GM23338 (cell line): ENCODE data around the gene SYT12. TPM values are rescaled to one million over a fixed set of nuclear protein-coding genes. Genes with fewer than 3 reads are reported as not detected.
A peak's percentile ranks its signal among the peaks of the same experiment; 100 is the strongest.

Source experiments
- ATAC-seq: fragments of 200-7000 bp; cut with Tn5 transposase; 3 replicates; pipeline ENCODE4 v1.9.1; 2020
- DNase-seq: peaks from one replicate; pipeline ENCODE4 v3.0.0-alpha.2; 2015; ENCODE audit warnings: low spot score
- H2AFZ ChIP-seq: fragments of 200-600 bp; sonication (generic); 2 replicates; pipeline ENCODE4 v1.8.0; 2016; ENCODE audit warnings: antibody characterized with exemption, mild to moderate bottlenecking, moderate library complexity
- H3F3A ChIP-seq: fragments of 200-600 bp; sonication (generic); replicated peaks from 2 replicates; pipeline ENCODE4 v1.8.0; 2017; ENCODE audit warnings: antibody characterized with exemption, mixed run types, low read depth
- H3K27ac ChIP-seq: fragments of 200-600 bp; sonication (generic); 2 replicates; pipeline ENCODE4 v1.6.1; 2016; ENCODE audit warnings: low read depth
- H3K27me3 ChIP-seq: fragments of 200-600 bp; sonication (generic); 2 replicates; pipeline ENCODE4 v1.8.0; 2016; ENCODE audit warnings: mild to moderate bottlenecking, mixed run types, moderate library complexity; ENCODE audit not compliant: insufficient read depth
- H3K36me3 ChIP-seq: fragments of 200-600 bp; sonication (generic); 2 replicates; pipeline ENCODE4 v1.8.0; 2016; ENCODE audit warnings: mild to moderate bottlenecking; ENCODE audit not compliant: insufficient read depth
- H3K4me1 ChIP-seq: fragments of 200-600 bp; sonication (generic); 2 replicates; pipeline ENCODE4 v1.8.0; 2016; ENCODE audit warnings: mild to moderate bottlenecking, moderate library complexity; ENCODE audit not compliant: insufficient read depth
- H3K4me2 ChIP-seq: fragments of 200-600 bp; sonication (generic); 2 replicates; pipeline ENCODE4 v1.7.1; 2017; ENCODE audit warnings: mixed run types
- H3K4me3 ChIP-seq: fragments of 200-600 bp; sonication (generic); 2 replicates; pipeline ENCODE4 v1.6.1; 2016; ENCODE audit warnings: mixed run types
- H3K79me2 ChIP-seq: fragments of 200-600 bp; sonication (generic); replicated peaks from 2 replicates; pipeline ENCODE4 v1.8.0; 2017; ENCODE audit warnings: mild to moderate bottlenecking; ENCODE audit not compliant: insufficient read depth
- H3K9me2 ChIP-seq: fragments of 200-600 bp; sonication (generic); 2 replicates; pipeline ENCODE4 v1.8.0; 2017; ENCODE audit not compliant: insufficient read depth
- H4K20me1 ChIP-seq: fragments of 200-600 bp; sonication (generic); replicated peaks from 2 replicates; pipeline ENCODE4 v1.8.0; 2017; ENCODE audit warnings: mild to moderate bottlenecking; ENCODE audit not compliant: insufficient read depth
- H3K27ac Mint-ChIP-seq: 2 replicates; pipeline ENCODE4 v1.8.0; 2020; ENCODE audit warnings: inconsistent platforms, mild to moderate bottlenecking, moderate library complexity, mixed read lengths
- H3K27me3 Mint-ChIP-seq: 3 replicates; pipeline ENCODE4 v1.8.0; 2022; ENCODE audit warnings: low read depth, mild to moderate bottlenecking, moderate library complexity, mixed read lengths, inconsistent platforms; ENCODE audit not compliant: insufficient read depth, poor library complexity
- H3K36me3 Mint-ChIP-seq: 3 replicates; pipeline ENCODE4 v1.8.0; 2021; ENCODE audit warnings: low read depth, mild to moderate bottlenecking, inconsistent platforms, moderate library complexity, mixed read lengths
- H3K4me1 Mint-ChIP-seq: 3 replicates; pipeline ENCODE4 v1.8.0; 2020; ENCODE audit warnings: mild to moderate bottlenecking, inconsistent platforms, mixed read lengths
- H3K4me3 Mint-ChIP-seq: 3 replicates; pipeline ENCODE4 v1.8.0; 2021; ENCODE audit warnings: moderate library complexity, mild to moderate bottlenecking, inconsistent platforms, mixed read lengths
- H3K9me3 Mint-ChIP-seq: 3 replicates; pipeline ENCODE4 v1.8.0; 2020; ENCODE audit warnings: moderate library complexity, mild to moderate bottlenecking, inconsistent platforms, mixed read lengths
- CREB1 ChIP-seq: fragments of 250-450 bp; sonication (Bioruptor Pico); IDR thresholded peaks from 2 replicates; pipeline ENCODE4 v1.5.0; 2020; ENCODE audit warnings: low read depth, mild to moderate bottlenecking, moderate library complexity
- EZH2 ChIP-seq: fragments of 200-600 bp; sonication (generic); IDR thresholded peaks from one replicate; pipeline ENCODE4 v1.8.0; 2017; ENCODE audit warnings: antibody characterized with exemption, mild to moderate bottlenecking, low read depth; ENCODE audit not compliant: unreplicated experiment
- EZH2phosphoT487 ChIP-seq: fragments of 200-600 bp; sonication (generic); IDR thresholded peaks from one replicate; pipeline ENCODE4 v1.8.1; 2018; ENCODE audit warnings: antibody characterized with exemption; ENCODE audit not compliant: unreplicated experiment
- JUNB ChIP-seq: IDR thresholded peaks from one replicate; pipeline ENCODE4 v1.6.1; 2016; ENCODE audit warnings: antibody characterized with exemption; ENCODE audit not compliant: unreplicated experiment
- NANOG ChIP-seq: IDR thresholded peaks from 2 replicates; pipeline ENCODE4 v1.6.1; 2016; ENCODE audit warnings: antibody characterized with exemption, borderline replicate concordance
- POLR2AphosphoS5 ChIP-seq: IDR thresholded peaks from 2 replicates; pipeline ENCODE4 v1.6.1; 2016; ENCODE audit warnings: antibody characterized with exemption, low read depth
- STAT1 ChIP-seq: IDR thresholded peaks from one replicate; pipeline ENCODE4 v1.6.1; 2016; ENCODE audit warnings: antibody characterized with exemption; ENCODE audit not compliant: unreplicated experiment
- ZNF114 ChIP-seq: fragments of 250-450 bp; sonication (Bioruptor Pico); IDR thresholded peaks from 2 replicates; pipeline ENCODE4 v1.5.0; 2020; ENCODE audit warnings: mild to moderate bottlenecking, moderate library complexity
- ZNF331 ChIP-seq: fragments of 250-450 bp; sonication (Bioruptor Pico); IDR thresholded peaks from 2 replicates; pipeline ENCODE4 v1.5.0; 2020; ENCODE audit warnings: low read depth, mild to moderate bottlenecking, moderate library complexity
- polyA plus RNA-seq: library from polyadenylated mRNA; unstranded; fragments of >200 nt; fragmentation: Nextera tagmentation; extraction: Ambion mirVana; gene quantifications from 2 replicates; pipeline ENCODE4 v1.2.1, GENCODE V29; 2016
- total RNA-seq: library from RNA; depleted of rRNA; stranded (reverse); fragments of >200 nt; shearing (Covaris generic); gene quantifications from 2 replicates; pipeline ENCODE4 v1.2.3, GENCODE V29; 2014
- TF ChIP-seq, protein P1 (sequence below): fragments of 250-450 bp; sonication (Bioruptor Pico); IDR thresholded peaks from 2 replicates; pipeline ENCODE4 v1.5.0; 2020; ENCODE audit warnings: mild to moderate bottlenecking, moderate library complexity
- TF ChIP-seq, protein P2 (sequence below): IDR thresholded peaks from one replicate; pipeline ENCODE4 v1.6.1; 2018; ENCODE audit warnings: antibody characterized with exemption; ENCODE audit not compliant: unreplicated experiment
- TF ChIP-seq, protein P3 (sequence below), 2 experiments: fragments of 200-600 bp in 1 of 2; sonication (generic) in 1 of 2; conservative IDR thresholded peaks; 2 replicates each; pipeline versions ENCODE4 v1.5.1 to v1.6.1; 2016 to 2017; ENCODE audit warnings: antibody characterized with exemption in 2 of 2, low read depth in 2 of 2, mild to moderate bottlenecking in 2 of 2, moderate library complexity in 1 of 2
- TF ChIP-seq, protein P4 (sequence below): IDR thresholded peaks from 2 replicates; pipeline ENCODE4 v1.6.1; 2016; ENCODE audit warnings: antibody characterized with exemption

Gene SYT12
- total and polyA plus RNA-seq, 2 experiments from 2014 or later, result 0.92 to 2.5 TPM

DNA sequence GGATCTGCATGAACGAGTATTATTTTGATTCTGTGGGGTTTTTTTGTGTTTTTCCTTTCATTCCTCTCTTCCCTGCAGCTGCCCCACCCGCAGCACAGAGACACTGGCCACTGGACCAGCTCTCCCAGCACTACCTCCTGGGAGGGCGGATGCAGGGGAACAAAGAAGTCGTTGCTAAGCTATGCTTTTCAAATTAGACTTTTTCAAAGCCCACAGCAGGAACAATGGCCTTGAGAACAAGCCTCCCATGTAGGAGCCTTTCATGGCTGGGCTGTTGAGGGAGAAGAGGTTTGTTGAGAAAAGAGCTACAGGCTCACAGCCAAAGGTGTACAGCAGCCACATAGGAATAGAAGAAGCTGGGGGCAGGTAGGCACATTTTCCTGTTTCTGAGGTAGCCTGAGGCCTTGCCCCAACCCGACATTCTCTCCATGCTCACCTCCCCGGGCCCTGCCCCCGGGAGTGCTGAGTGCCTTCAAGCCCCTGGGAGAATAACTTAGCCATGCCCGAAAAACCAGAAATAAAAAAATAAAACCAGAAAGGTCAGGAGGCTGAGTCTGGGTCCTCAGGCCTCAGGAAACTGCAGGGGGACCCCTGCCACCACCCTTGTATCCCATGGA, 20.5 kb upstream of the SYT12 start:
- Histone ChIP-seq H2AFZ (peak overlapping the region; percentile 75), H3F3A (peaks cover 6% of the 10 kb centered on the region; the same call in 1 of the 2 replicates), H3K9me2 (no peaks in the 10 kb centered on the region), H3K79me2 (no peaks in the 10 kb centered on the region), H3K27ac (peak overlapping the region; percentile 67), H3K4me2 (peak overlapping the region; percentile 63), H3K27me3 (no peaks in the 10 kb centered on the region), H3K4me1 (peaks cover 25% of the 10 kb centered on the region), H3K4me3 (peak overlapping the region; percentile 22; the same call in 1 of the 2 replicates), H3K36me3 (no peaks in the 10 kb centered on the region), H4K20me1 (no peaks in the 10 kb centered on the region)
- peak; percentile 88 for ATAC-seq
- Mint-ChIP-seq H3K4me1 (peaks cover 29% of the 10 kb centered on the region), H3K4me3 (peak overlapping the region; percentile 30), H3K27me3 (peaks cover 19% of the 10 kb centered on the region), H3K36me3 (no peaks in the 10 kb centered on the region), H3K9me3 (no peaks in the 10 kb centered on the region), H3K27ac (peak overlapping the region; percentile 94)
- TF ChIP-seq POLR2AphosphoS5, result no peak
- TF ChIP-seq, protein P1, sequence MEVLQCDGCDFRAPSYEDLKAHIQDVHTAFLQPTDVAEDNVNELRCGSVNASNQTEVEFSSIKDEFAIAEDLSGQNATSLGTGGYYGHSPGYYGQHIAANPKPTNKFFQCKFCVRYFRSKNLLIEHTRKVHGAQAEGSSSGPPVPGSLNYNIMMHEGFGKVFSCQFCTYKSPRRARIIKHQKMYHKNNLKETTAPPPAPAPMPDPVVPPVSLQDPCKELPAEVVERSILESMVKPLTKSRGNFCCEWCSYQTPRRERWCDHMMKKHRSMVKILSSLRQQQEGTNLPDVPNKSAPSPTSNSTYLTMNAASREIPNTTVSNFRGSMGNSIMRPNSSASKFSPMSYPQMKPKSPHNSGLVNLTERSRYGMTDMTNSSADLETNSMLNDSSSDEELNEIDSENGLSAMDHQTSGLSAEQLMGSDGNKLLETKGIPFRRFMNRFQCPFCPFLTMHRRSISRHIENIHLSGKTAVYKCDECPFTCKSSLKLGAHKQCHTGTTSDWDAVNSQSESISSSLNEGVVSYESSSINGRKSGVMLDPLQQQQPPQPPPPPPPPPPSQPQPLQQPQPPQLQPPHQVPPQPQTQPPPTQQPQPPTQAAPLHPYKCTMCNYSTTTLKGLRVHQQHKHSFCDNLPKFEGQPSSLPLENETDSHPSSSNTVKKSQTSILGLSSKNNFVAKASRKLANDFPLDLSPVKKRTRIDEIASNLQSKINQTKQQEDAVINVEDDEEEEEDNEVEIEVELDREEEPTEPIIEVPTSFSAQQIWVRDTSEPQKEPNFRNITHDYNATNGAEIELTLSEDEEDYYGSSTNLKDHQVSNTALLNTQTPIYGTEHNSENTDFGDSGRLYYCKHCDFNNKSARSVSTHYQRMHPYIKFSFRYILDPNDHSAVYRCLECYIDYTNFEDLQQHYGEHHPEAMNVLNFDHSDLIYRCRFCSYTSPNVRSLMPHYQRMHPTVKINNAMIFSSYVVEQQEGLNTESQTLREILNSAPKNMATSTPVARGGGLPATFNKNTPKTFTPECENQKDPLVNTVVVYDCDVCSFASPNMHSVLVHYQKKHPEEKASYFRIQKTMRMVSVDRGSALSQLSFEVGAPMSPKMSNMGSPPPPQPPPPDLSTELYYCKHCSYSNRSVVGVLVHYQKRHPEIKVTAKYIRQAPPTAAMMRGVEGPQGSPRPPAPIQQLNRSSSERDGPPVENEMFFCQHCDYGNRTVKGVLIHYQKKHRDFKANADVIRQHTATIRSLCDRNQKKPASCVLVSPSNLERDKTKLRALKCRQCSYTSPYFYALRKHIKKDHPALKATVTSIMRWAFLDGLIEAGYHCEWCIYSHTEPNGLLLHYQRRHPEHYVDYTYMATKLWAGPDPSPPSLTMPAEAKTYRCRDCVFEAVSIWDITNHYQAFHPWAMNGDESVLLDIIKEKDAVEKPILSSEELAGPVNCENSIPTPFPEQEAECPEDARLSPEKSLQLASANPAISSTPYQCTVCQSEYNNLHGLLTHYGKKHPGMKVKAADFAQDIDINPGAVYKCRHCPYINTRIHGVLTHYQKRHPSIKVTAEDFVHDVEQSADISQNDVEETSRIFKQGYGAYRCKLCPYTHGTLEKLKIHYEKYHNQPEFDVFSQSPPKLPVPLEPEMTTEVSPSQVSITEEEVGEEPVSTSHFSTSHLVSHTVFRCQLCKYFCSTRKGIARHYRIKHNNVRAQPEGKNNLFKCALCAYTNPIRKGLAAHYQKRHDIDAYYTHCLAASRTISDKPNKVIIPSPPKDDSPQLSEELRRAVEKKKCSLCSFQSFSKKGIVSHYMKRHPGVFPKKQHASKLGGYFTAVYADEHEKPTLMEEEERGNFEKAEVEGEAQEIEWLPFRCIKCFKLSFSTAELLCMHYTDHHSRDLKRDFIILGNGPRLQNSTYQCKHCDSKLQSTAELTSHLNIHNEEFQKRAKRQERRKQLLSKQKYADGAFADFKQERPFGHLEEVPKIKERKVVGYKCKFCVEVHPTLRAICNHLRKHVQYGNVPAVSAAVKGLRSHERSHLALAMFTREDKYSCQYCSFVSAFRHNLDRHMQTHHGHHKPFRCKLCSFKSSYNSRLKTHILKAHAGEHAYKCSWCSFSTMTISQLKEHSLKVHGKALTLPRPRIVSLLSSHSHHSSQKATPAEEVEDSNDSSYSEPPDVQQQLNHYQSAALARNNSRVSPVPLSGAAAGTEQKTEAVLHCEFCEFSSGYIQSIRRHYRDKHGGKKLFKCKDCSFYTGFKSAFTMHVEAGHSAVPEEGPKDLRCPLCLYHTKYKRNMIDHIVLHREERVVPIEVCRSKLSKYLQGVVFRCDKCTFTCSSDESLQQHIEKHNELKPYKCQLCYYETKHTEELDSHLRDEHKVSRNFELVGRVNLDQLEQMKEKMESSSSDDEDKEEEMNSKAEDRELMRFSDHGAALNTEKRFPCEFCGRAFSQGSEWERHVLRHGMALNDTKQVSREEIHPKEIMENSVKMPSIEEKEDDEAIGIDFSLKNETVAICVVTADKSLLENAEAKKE (CRISPR knock-in tag), result peak; percentile 73
- TF ChIP-seq JUNB, result no peak
- no peak for TF ChIP-seq EZH2phosphoT487
- TF ChIP-seq NANOG, result peak; percentile 42; the same call in 1 of the 2 replicates
- no peak for TF ChIP-seq ZNF331 (CRISPR knock-in tag)
- no peak for TF ChIP-seq CREB1 (CRISPR knock-in tag)
- TF ChIP-seq ZNF114 (CRISPR knock-in tag), result no peak
- TF ChIP-seq, protein P2, sequence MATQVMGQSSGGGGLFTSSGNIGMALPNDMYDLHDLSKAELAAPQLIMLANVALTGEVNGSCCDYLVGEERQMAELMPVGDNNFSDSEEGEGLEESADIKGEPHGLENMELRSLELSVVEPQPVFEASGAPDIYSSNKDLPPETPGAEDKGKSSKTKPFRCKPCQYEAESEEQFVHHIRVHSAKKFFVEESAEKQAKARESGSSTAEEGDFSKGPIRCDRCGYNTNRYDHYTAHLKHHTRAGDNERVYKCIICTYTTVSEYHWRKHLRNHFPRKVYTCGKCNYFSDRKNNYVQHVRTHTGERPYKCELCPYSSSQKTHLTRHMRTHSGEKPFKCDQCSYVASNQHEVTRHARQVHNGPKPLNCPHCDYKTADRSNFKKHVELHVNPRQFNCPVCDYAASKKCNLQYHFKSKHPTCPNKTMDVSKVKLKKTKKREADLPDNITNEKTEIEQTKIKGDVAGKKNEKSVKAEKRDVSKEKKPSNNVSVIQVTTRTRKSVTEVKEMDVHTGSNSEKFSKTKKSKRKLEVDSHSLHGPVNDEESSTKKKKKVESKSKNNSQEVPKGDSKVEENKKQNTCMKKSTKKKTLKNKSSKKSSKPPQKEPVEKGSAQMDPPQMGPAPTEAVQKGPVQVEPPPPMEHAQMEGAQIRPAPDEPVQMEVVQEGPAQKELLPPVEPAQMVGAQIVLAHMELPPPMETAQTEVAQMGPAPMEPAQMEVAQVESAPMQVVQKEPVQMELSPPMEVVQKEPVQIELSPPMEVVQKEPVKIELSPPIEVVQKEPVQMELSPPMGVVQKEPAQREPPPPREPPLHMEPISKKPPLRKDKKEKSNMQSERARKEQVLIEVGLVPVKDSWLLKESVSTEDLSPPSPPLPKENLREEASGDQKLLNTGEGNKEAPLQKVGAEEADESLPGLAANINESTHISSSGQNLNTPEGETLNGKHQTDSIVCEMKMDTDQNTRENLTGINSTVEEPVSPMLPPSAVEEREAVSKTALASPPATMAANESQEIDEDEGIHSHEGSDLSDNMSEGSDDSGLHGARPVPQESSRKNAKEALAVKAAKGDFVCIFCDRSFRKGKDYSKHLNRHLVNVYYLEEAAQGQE, result no peak
- no peak for TF ChIP-seq EZH2
- TF ChIP-seq, protein P3, sequence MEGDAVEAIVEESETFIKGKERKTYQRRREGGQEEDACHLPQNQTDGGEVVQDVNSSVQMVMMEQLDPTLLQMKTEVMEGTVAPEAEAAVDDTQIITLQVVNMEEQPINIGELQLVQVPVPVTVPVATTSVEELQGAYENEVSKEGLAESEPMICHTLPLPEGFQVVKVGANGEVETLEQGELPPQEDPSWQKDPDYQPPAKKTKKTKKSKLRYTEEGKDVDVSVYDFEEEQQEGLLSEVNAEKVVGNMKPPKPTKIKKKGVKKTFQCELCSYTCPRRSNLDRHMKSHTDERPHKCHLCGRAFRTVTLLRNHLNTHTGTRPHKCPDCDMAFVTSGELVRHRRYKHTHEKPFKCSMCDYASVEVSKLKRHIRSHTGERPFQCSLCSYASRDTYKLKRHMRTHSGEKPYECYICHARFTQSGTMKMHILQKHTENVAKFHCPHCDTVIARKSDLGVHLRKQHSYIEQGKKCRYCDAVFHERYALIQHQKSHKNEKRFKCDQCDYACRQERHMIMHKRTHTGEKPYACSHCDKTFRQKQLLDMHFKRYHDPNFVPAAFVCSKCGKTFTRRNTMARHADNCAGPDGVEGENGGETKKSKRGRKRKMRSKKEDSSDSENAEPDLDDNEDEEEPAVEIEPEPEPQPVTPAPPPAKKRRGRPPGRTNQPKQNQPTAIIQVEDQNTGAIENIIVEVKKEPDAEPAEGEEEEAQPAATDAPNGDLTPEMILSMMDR (conservative IDR thresholded peaks at IDR 0.05; ENCODE audit: low read depth in 2 of 2), result no peak
- TF ChIP-seq, protein P4, sequence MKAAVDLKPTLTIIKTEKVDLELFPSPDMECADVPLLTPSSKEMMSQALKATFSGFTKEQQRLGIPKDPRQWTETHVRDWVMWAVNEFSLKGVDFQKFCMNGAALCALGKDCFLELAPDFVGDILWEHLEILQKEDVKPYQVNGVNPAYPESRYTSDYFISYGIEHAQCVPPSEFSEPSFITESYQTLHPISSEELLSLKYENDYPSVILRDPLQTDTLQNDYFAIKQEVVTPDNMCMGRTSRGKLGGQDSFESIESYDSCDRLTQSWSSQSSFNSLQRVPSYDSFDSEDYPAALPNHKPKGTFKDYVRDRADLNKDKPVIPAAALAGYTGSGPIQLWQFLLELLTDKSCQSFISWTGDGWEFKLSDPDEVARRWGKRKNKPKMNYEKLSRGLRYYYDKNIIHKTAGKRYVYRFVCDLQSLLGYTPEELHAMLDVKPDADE, result no peak
- TF ChIP-seq STAT1, result no peak
- peak; percentile 79 for DNase-seq
